Ramos (cell line): Measurements from ENCODE around the gene ATXN1.
"Not testable (repeated sequence)": the region's sequence is repeated elsewhere in the genome, so short reads cannot be mapped to it uniquely, and the experiment has no call there.

ENCODE experiments used
- in situ Hi-C: fragments of 300-500 bp; cut with MboI; formaldehyde crosslinking; loops from one replicate; pipeline ENCODE4 v1.14.3; 2022; ENCODE audit warnings: low sequenced_read_pairs; ENCODE audit not compliant: unreplicated experiment

Gene ATXN1

GRCh38 chr6:16555550-16555949, 205.7 kb downstream of the ATXN1 start:
- in situ Hi-C loops, result no loop called here

GRCh38 chr6:16553531-16553930, 207.7 kb downstream of the ATXN1 start:
- in situ Hi-C loops, result no loop called here

- in situ Hi-C loops, result no loop called here
Observed at GRCh38 chr6:16551466-16551865, 209.8 kb downstream of the ATXN1 start.

GRCh38 chr6:16548121-16548520, 213.1 kb downstream of the ATXN1 start:
- in situ Hi-C loops, result no loop called here

- in situ Hi-C loops, result no loop called here
Observed at GRCh38 chr6:16547587-16547986, 213.7 kb downstream of the ATXN1 start.

GRCh38 chr6:16546861-16547260, 214.4 kb downstream of the ATXN1 start:
- in situ Hi-C loops, result no loop called here

DNA sequence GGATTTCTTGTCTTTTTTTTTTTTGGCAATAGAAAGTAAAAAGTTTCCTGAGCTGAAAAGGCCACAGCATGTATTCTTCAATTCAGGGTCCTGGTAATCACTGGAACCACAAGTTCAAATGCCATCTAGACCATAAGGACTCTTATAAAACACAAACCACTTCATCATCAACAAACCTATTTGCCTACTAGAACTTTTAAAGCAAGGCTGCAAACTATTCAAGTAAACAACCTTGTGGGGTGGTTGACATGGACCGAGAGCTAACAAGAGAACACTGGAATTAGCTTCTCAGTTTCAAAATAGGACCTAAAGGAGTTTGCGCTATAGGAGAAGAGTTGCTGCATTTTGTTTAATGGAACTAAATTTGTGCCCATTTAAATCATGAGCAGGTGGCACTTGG, 215.9 kb downstream of the ATXN1 start:
- in situ Hi-C loops, result no loop called here

GRCh38 chr6:16544521-16544920, 216.7 kb downstream of the ATXN1 start:
- in situ Hi-C loops, result no loop called here

- in situ Hi-C loops, result no loop called here
Observed at GRCh38 chr6:16544006-16544405, 217.3 kb downstream of the ATXN1 start.

GRCh38 chr6:16543521-16543920, 217.7 kb downstream of the ATXN1 start:
- in situ Hi-C loops, result no loop called here

DNA sequence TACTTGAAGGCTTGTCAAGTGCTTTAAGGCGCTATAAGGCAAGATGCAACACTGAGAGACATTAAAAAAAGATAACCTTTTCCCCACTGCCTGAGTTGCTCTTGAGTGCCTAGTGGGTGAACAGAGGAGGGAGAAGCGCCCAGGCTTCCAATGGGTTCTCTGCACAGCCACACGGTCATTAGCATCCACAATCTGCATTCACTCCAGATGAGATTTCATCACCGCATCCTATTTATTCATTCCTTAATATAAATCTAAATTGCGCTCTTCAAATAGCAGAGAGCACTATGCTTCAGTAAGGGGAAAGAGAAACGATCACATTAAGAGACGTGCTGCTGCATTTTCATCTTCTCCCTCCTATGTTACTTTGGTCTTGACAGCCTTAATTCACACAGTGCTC, 219.2 kb downstream of the ATXN1 start:
- in situ Hi-C loops, result no loop called here

GRCh38 chr6:16540804-16541752, 220.2 kb downstream of the ATXN1 start:
- in situ Hi-C loops, result no loop called here

GRCh38 chr6:16540383-16540782, 220.9 kb downstream of the ATXN1 start:
- in situ Hi-C loops, result not testable (repeated sequence)

- in situ Hi-C loops, result no loop called here
Observed at GRCh38 chr6:16539086-16539931, 222.0 kb downstream of the ATXN1 start.

DNA sequence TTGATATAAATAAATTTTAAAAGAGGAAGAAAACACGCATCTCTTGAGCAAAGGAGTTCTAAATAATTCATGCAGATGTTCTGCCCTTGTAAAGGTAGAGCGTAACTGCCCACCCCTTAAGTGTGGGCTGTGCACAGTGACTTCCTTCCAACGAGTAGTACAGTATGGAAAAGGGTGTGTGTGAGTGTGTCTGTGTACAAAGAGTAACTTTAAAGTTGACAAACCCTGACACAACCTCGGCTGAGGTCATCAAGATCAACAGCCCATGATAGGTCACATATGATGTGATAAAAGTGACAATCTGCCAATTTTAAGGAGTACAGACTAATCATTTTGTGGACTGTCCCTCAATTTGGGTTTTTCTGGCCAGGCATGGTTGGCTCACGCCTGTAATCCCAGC, 225.7 kb downstream of the ATXN1 start:
- in situ Hi-C loops, result no loop called here

DNA sequence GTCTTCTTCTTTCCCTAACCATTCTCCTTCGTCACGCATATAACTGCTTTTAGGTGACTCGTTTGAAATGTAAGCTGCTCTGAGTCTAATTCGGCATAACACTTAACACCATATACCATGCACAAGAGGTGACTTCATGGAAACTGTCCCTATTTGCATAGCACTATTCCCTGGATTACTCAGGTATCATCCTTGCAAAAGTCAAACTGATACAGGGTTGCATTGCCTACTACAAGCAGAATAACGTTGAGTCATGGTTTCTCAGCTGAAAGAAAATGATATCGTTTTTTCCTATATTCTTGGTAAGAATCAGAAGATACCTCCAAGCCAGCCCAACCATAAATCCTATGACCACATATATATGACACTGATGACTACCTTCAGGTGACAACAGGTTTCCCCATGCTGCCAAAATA, 227.5 kb downstream of the ATXN1 start:
- in situ Hi-C loops, result no loop called here

- in situ Hi-C loops, result no loop called here
Observed at GRCh38 chr6:16533210-16533609, 228.1 kb downstream of the ATXN1 start.

- in situ Hi-C loops, result no loop called here
Observed at GRCh38 chr6:16527691-16528090, 233.6 kb downstream of the ATXN1 start.

DNA sequence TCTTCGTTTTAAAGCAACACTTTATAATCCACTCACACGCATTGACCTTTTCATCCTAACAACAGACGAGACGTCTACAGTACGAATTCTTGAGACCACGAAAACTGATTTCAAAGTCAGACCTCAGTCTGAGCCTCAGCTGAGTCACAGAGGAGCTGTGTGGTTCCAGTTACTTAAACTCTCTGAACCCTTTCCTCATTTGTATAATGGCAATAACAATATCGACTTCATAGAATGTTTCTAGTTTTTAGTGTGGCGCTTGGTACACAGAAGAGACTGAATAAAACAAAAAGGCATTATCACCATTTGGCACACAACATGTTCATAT, 236.9 kb downstream of the ATXN1 start:
- in situ Hi-C loops, result no loop called here

- in situ Hi-C loops, result no loop called here
Observed at GRCh38 chr6:16523606-16524379, 237.5 kb downstream of the ATXN1 start.

- in situ Hi-C loops, result no loop called here
Observed at GRCh38 chr6:16522937-16523336, 238.3 kb downstream of the ATXN1 start.
